Thyroid gland (tissue), 4 donors: Measurements from ENCODE around the gene SLC38A3.

ENCODE experiments used
- CTCF ChIP-seq, 6 experiments: fragments of 200-600 bp in 3 of 6; fragments of 450-650 bp in 3 of 6; sonication (generic) in 3 of 6; IDR thresholded peaks; one replicate each; pipeline ENCODE4 v1.5.1; 2016 to 2019; ENCODE audit warnings: antibody characterized with exemption in 6 of 6, mild to moderate bottlenecking in 2 of 6, inconsistent platforms in 1 of 6, moderate library complexity in 1 of 6
- POLR2A ChIP-seq, 2 donors: fragments of 450-650 bp; IDR thresholded peaks; one replicate each; pipeline ENCODE4 v1.6.1; 2017; ENCODE audit warnings: antibody characterized with exemption in 2 of 2, mild to moderate bottlenecking in 2 of 2, moderate library complexity in 1 of 2

DNA sequence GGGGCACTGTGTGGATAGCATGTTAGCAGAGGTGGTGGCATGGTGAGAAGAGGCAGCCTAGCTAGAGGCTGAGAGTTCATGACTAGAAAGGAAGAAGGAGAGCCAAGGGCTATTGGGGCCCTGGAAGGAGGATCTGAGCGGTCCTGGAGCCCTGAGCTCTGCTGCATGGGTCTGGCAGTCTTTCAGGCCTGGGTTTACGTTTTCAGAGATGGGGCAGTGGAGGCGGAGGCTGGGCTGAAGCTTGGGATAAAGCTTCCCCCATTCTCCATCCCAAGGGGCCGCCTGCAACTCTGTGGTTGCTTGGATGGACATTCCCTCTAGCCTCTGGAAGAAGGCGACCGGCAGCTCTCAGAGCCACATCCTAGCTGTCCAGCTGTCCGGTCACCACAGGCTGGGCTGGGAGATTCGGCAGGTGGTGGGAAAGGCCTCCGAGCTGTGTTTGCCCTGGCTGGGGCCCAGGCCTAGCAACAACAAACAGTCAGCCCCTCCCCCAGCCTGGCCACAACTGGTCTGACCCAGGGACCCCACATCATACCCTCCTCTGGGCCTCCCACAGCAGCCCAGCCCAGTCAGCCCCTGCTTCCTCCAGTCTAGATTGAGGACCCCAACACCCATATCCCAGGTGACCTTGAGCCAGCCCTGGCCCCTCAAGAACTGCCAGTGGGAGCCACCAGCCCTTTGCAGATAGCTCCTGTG, 1.8 kb upstream of the SLC38A3 start:
- TF ChIP-seq CTCF (IDR thresholded peaks at IDR 0.05) (no peak), POLR2A (IDR thresholded peaks at IDR 0.05) (no peak)
